Natural killer cell (primary cell): Measurements from ENCODE around the gene PDCD4. TPM values are rescaled to one million over a fixed set of nuclear protein-coding genes. Genes with fewer than 3 reads are reported as not detected.

Experiments
- ATAC-seq, 3 donors: fragments of 150-1000 bp in 2 of 3; fragments of 200-7000 bp in 1 of 3; cut with Tn5 transposase; 1 replicate in 1 of 3; 2 replicates in 2 of 3; pipeline ENCODE4 v1.10.0; 2021; ENCODE audit warnings: mild to moderate bottlenecking in 2 of 3, moderate library complexity in 2 of 3
- DNase-seq, 2 donors: peaks; one replicate each; pipeline versions ENCODE4 v3.0.0 to v3.0.0-alpha.2; 2013 to 2021; ENCODE audit warnings: mixed read lengths in 1 of 2
- H3K27ac ChIP-seq: one replicate; pipeline ENCODE4 v1.5.1; 2013; ENCODE audit warnings: mild to moderate bottlenecking, low read length
- H3K27me3 ChIP-seq: one replicate; pipeline ENCODE4 v1.6.1; 2013; ENCODE audit warnings: low read length; ENCODE audit not compliant: control insufficient read depth, insufficient read depth
- H3K36me3 ChIP-seq: one replicate; pipeline ENCODE4 v1.6.1; 2013; ENCODE audit warnings: low read length; ENCODE audit not compliant: control insufficient read depth, insufficient read depth
- H3K4me1 ChIP-seq: one replicate; pipeline ENCODE4 v1.6.1; 2013; ENCODE audit warnings: low read length; ENCODE audit not compliant: control insufficient read depth, insufficient read depth
- H3K4me3 ChIP-seq: one replicate; pipeline ENCODE4 v1.5.1; 2013; ENCODE audit warnings: low read length
- H3K9me3 ChIP-seq: one replicate; pipeline ENCODE4 v1.6.1; 2013; ENCODE audit warnings: low read length; ENCODE audit not compliant: control insufficient read depth, insufficient read depth
- H3K27ac Mint-ChIP-seq, 2 donors: one replicate each; pipeline ENCODE4 v1.8.0; 2022; ENCODE audit warnings: mild to moderate bottlenecking in 2 of 2, mixed read lengths in 2 of 2, moderate library complexity in 1 of 2
- H3K27me3 Mint-ChIP-seq, 2 donors: one replicate each; pipeline ENCODE4 v1.8.0; 2022; ENCODE audit warnings: low read depth in 2 of 2, mixed read lengths in 2 of 2
- H3K36me3 Mint-ChIP-seq: one replicate; pipeline ENCODE4 v1.8.0; 2022; ENCODE audit warnings: mixed read lengths
- H3K4me1 Mint-ChIP-seq, 2 donors: one replicate each; pipeline ENCODE4 v1.8.0; 2022; ENCODE audit warnings: mixed read lengths in 2 of 2
- H3K4me3 Mint-ChIP-seq: one replicate; pipeline ENCODE4 v1.8.0; 2022; ENCODE audit warnings: mild to moderate bottlenecking, moderate library complexity, mixed read lengths
- H3K9me3 Mint-ChIP-seq, 2 donors: one replicate each; pipeline ENCODE4 v1.8.0; 2022; ENCODE audit warnings: mixed read lengths in 2 of 2
- WGBS: methylation state at CpG from one replicate; pipeline ENCODE4 v1.1.7; 2013; ENCODE audit warnings: missing lambda C conversion rate; ENCODE audit not compliant: insufficient coverage; 5-methylcytosine and 5-hydroxymethylcytosine counted together
- intact Hi-C: fragments of 100-400 bp; cut with micrococcal nuclease; formaldehyde crosslinking; loops from one replicate; pipeline ENCODE4 v1.14.2; 2022
- total RNA-seq, 4 donors: library from RNA; stranded (reverse); fragments of 120-200 nt in 1 of 4; gene quantifications; one replicate each; pipeline versions ENCODE4 v1.2.3 to v1.2.4, GENCODE V29; 2013 to 2022
- TF ChIP-seq, protein P1 (sequence below): fragments of 200-600 bp; IDR thresholded peaks from one replicate; pipeline ENCODE4 v1.8.0; 2022; ENCODE audit warnings: antibody characterized with exemption

PDCD4 gene
- total RNA-seq, 3 donors from 2014 or later (not counting 1 experiment from before 2014, with no cell fraction given): 199 to 241 (median 222) TPM

DNA sequence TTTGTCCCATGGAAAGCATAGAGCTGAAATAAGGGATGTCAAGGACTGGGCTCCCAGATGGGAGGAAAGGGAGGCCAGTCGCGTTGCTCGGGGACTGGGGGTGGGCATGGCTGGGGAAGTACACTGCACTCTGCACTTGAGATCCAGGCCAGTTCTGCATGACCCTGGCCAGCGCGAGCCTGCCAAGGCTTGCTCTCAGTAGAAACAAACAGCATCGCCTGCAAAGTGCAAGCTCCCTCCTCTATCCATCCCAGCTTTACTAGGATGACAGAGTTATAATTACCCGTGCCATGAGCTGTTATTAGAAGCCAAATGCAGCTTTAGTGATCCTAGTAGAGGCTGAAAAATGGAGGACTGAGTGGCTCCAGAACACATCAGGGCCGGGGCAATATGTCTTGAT lies 43.9 kb upstream of the PDCD4 start:
- Histone ChIP-seq H3K27me3 (no peaks in the 10 kb centered on the region), H3K4me3 (no peak overlapping the region), H3K36me3 (no peaks in the 10 kb centered on the region), H3K27ac (no peak overlapping the region), H3K9me3 (no peaks in the 10 kb centered on the region), H3K4me1 (no peaks in the 10 kb centered on the region)
- Mint-ChIP-seq H3K27ac (no peak overlapping the region), H3K27me3 (no peaks in the 10 kb centered on the region), H3K36me3 (no peaks in the 10 kb centered on the region), H3K4me3 (no peak overlapping the region), H3K9me3 (no peaks in the 10 kb centered on the region), H3K4me1 (no peaks in the 10 kb centered on the region)
- WGBS: 95% methylated on average over 8 of the region's 8 CpGs
- no peak for DNase-seq
- TF ChIP-seq, protein P1, sequence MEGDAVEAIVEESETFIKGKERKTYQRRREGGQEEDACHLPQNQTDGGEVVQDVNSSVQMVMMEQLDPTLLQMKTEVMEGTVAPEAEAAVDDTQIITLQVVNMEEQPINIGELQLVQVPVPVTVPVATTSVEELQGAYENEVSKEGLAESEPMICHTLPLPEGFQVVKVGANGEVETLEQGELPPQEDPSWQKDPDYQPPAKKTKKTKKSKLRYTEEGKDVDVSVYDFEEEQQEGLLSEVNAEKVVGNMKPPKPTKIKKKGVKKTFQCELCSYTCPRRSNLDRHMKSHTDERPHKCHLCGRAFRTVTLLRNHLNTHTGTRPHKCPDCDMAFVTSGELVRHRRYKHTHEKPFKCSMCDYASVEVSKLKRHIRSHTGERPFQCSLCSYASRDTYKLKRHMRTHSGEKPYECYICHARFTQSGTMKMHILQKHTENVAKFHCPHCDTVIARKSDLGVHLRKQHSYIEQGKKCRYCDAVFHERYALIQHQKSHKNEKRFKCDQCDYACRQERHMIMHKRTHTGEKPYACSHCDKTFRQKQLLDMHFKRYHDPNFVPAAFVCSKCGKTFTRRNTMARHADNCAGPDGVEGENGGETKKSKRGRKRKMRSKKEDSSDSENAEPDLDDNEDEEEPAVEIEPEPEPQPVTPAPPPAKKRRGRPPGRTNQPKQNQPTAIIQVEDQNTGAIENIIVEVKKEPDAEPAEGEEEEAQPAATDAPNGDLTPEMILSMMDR: no peak
- intact Hi-C loops: no loop called here
- ATAC-seq: no peak

DNA sequence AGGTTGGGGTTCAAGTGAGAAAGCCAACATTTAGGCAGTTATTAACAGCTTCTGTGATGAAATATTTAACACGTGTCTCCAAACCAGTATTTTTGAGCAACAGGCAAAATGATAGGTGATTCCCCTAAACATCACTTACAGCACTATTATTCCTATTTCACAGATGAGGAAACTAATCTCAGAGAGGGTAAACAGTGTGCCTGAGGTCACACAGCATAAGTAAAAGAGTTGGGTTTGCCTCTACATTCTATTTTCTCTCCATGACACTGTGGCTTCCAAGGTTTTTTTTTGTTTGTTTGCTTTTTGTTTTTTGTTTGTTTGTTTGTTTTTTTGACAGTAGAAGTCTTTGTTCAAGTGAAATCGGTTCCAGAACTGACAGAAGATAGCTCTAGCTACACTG lies 43.2 kb upstream of the PDCD4 start:
- Histone ChIP-seq H3K36me3 (no peaks in the 10 kb centered on the region), H3K9me3 (no peaks in the 10 kb centered on the region), H3K4me3 (no peak overlapping the region), H3K27ac (no peak overlapping the region), H3K27me3 (no peaks in the 10 kb centered on the region), H3K4me1 (no peaks in the 10 kb centered on the region)
- 79% methylated on average over 2 of the region's 2 CpGs for WGBS
- ATAC-seq: no peak
- Mint-ChIP-seq H3K9me3 (no peaks in the 10 kb centered on the region), H3K36me3 (no peaks in the 10 kb centered on the region), H3K4me3 (no peak overlapping the region), H3K27me3 (no peaks in the 10 kb centered on the region), H3K4me1 (no peaks in the 10 kb centered on the region), H3K27ac (no peak overlapping the region)
- DNase-seq: no peak
- intact Hi-C loops: no loop called here
- TF ChIP-seq, protein P1: no peak

DNA sequence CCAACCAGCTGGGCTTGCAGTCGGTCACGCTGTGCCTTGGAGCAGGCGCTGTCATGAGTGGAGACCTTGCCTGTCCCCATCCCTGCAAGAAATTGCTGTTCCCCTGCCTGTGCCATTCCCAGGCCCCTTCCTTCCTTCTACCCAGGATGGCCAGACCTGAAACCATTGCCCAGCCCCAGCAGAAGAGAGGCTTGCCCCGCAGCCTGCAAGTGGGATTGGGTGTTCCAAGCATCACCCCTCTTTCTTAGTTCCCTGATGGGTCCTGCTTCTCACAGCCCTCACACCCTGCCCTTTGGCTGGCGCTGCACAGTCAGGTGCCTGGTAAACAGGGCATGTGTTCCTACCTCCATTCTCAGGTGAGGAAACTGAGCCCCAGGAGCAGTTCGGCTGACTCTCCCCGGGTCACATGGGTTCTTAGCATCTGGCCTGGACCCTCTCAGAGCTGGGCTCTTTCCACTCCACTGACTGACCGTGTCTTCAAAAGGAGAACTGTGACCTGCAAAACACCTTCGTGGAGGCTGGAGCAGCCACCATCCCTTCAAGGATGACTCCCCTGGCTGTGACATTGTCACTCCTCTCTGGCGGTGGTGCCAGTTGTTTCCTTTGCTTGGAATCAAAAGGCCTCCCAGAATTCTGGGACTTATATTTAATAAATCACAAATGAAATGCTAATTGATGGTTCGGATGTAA lies 41.9 kb upstream of the PDCD4 start:
- Histone ChIP-seq H3K27me3 (no peaks in the 10 kb centered on the region), H3K9me3 (no peaks in the 10 kb centered on the region), H3K27ac (no peak overlapping the region), H3K4me1 (peaks cover 3% of the 10 kb centered on the region), H3K4me3 (no peak overlapping the region), H3K36me3 (no peaks in the 10 kb centered on the region)
- Mint-ChIP-seq H3K27ac (no peak overlapping the region), H3K36me3 (no peaks in the 10 kb centered on the region), H3K4me1 (no peaks in the 10 kb centered on the region), H3K4me3 (no peak overlapping the region), H3K27me3 (no peaks in the 10 kb centered on the region), H3K9me3 (no peaks in the 10 kb centered on the region)
- WGBS: 76% methylated on average over 10 of the region's 11 CpGs
- TF ChIP-seq, protein P1: no peak
- DNase-seq (no peak), ATAC-seq (no peak)
- intact Hi-C loops: no loop called here
